ENCODE data around the gene CHMP4B.

The CHMP4B gene

GRCh38 chr20:33821270-33821836 is 10.2 kb downstream of the CHMP4B start:
- no peak for DNase-seq (ENCODE audit: low spot score)

DNA sequence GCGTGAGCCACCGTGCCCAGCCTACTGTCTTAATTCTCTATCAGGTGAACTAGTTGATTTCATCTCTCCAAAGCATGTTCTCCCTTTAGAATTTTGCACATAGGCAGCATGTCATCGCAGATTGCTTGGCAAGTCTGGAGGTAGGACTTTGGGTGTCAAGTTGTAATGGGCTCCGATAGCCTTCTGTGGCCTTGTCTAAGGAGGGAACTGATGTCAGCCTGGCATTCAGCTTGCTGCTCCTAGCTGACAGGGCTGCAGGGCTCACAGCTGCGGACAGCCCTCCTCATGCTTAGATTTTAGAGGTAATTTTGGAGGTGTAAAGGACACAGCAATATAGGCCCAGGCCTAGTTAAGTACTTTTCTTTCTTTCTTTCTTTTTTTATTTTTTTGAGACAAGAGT is 11.3 kb downstream of the CHMP4B start:
- DNase-seq (ENCODE audit: low spot score): no peak

DNA sequence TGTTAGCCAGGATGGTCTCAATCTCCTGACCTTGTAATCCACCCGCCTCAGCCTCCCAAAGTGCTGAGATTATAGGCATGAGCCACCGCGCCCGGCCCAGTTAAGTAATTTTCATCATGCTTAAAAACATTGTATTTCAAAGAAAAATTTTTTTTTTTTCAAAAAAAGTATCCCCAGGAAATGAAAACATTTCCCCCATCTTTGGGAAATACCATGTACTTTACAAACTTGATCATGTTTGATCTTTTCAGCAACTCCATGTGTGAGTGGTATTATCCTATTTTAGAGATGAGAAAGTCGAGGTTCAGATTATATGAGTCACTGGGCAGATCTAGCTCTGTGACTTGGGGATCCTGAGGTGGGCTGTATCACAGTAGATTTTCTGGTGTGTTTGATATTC is 11.8 kb downstream of the CHMP4B start:
- DNase-seq (ENCODE audit: low spot score): no peak

DNA sequence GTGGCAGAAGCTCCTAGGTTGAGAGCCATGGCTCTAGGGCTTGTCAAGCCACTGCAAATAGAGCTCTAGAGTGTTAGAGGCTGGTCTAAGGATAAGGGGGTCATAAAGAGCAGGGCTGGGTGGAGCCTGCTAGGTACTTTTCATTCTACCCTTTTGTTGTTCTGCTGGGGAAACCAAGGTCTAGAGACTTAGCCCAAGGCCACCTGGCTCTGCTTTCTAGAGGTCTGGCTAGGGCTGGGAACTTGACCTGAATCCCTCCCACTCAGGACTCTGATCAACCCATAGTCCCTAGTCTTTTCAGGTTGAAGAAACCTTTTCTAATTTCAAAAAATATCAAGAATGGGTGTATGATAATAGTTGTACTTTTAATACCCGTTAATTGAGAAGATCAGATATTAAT is 13.7 kb downstream of the CHMP4B start:
- no peak for DNase-seq (ENCODE audit: low spot score)

GRCh38 chr20:33825340-33826269 is 14.5 kb downstream of the CHMP4B start:
- no peak for DNase-seq (ENCODE audit: low spot score)

DNA sequence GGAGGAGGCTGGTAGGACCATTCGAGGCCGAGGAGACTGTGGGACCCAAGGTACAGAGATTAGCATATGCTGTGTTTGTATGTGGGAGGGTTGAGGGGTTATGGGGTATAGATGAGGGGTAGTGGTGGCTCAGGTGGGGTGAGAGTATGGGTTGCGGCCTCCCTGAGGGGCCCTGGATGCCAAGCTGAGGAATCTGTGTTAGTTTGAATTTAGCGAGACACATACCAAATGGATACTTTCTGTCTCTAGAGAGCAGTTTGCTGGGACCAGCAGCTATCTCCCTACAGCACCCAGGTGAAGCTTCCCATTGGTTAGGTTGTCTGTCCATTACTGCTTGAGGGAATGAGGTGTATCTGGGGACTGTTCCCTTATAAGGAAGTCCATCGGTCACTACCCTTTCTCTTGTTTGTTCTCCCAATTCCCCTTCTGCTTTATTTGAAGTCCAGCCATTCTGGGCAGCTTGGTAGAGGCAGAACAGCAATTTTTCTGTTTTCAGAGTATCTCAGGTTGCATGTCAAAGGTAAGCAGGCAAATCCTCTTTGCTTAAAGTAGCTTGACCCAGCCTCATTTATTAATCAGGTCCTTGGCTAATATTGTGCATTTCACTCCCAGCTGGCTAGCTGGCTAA is 15.2 kb downstream of the CHMP4B start:
- DNase-seq (ENCODE audit: low spot score): no peak

DNA sequence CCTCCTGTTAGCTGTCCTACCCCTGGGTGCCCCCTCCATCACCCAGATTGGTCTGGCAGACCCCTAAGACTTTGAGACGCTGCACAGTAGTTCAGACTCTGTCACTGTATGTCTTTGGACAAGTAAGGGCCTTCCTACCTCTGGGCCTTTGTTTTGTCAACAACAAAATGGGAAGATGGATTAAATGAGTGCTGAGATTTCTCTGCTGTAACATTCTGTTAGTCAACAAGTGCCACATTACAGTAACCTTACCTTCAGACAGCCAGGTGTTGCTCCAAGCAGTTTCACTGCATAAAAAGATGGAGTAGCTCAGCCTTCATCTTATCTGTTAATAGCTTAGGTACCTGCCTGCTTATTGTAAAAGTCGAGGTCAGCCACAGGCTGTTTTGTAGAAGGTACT is 16.0 kb downstream of the CHMP4B start:
- no peak for DNase-seq (ENCODE audit: low spot score)

GRCh38 chr20:33827634-33828325 is 16.6 kb downstream of the CHMP4B start:
- DNase-seq (ENCODE audit: low spot score): no peak

- DNase-seq (ENCODE audit: low spot score): no peak
Observed at GRCh38 chr20:33828326-33828844, 17.2 kb downstream of the CHMP4B start.

- DNase-seq (ENCODE audit: low spot score): no peak
Observed at GRCh38 chr20:33828967-33829560, 17.9 kb downstream of the CHMP4B start.

- no peak for DNase-seq (ENCODE audit: low spot score)
Observed at GRCh38 chr20:33829636-33830035, 18.5 kb downstream of the CHMP4B start.

DNA sequence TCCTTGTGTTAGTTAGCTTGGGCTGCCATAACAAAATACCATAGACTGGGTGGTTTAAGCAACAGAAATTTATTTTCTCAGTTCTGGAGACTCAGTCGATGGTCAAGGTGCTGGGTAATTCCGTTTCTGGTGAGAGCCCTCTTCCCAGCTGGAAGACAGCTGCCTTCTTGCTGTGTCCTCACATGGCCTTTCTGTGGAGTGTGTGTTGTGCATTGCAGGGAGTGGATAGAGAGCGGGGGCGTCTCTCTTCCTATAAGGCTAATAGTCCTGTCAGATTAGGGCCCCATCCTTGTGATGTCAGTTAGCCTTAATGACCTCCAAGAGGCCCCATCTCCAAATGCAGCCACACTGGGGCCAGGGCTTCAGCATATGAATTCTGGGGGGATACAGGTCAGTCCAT is 19.2 kb downstream of the CHMP4B start:
- DNase-seq (ENCODE audit: low spot score): no peak

DNA sequence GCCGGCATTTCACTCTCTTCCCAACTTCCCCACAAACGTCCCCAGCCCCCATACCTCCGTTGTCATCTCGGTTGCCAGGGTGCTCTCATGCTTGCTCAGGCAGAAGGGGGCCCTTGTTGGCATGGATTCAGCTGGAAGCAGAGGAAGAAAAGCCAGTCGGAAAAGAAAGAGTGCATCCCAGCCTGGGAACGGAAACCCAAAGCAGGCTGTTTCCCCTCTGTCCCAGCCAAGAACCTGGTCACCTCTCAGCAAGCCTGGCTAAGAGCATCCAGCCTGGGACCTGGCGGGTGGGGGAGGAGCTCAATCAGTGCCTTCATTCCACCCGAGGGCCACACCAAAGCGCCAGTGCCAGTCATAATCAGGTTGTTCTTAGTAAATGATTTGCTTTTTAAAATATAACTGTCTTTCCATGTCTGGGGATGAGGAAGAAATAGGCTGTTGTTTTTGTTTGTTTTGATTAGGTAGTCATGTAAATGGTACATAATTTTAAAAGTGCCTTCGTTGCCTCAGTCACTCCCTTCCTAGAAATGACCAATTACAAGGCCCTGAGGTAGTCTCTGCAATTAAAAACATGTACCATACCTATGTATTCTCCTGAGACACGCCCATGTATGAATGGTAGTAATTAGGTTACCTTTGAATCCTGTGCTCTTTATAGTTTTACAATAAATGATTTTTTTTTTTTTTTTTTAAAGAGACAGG is 21.1 kb downstream of the CHMP4B start:
- DNase-seq (ENCODE audit: low spot score): no peak

DNA sequence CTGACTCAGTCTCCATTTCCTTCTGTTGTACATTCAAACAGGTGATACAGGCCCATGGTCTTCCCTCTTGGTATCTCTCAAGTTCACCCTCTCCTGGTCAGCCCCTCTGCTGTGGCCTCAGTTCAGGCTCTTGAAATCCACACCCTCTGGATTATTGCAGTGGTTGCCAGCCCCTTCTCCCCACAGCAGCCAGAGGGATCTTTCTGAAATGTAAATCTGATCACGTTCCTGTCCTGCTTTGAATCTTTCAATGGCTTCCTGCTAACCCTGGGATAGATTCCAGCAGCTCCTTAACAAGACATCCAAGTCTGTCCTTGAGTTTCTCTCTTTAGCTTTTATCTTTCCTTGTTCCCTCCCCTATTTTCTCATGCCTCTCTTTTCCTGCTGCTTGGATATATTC is 22.2 kb downstream of the CHMP4B start:
- DNase-seq (ENCODE audit: low spot score): no peak

GRCh38 chr20:33835615-33836172 is 24.5 kb downstream of the CHMP4B start:
- no peak for DNase-seq (ENCODE audit: low spot score)

DNA sequence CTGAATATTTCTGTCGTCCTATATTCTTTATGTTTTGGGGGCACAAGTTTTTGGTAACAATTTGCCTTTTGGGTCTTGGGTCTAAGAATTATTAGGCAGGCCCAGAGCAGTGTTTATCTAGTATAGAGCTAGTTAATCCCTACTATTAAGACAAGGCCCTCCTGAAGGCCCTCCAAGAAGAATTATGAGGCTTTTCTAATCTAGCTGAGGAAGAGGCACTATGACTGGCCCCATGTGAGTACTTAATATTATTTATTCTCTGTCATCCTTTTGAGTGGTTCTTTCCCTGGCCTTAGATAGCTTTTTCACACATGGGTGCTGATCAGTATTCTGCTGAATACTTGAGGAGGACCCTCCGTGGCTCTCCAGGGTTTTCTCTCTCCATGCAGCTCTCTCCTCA is 25.1 kb downstream of the CHMP4B start:
- DNase-seq (ENCODE audit: low spot score): no peak

DNA sequence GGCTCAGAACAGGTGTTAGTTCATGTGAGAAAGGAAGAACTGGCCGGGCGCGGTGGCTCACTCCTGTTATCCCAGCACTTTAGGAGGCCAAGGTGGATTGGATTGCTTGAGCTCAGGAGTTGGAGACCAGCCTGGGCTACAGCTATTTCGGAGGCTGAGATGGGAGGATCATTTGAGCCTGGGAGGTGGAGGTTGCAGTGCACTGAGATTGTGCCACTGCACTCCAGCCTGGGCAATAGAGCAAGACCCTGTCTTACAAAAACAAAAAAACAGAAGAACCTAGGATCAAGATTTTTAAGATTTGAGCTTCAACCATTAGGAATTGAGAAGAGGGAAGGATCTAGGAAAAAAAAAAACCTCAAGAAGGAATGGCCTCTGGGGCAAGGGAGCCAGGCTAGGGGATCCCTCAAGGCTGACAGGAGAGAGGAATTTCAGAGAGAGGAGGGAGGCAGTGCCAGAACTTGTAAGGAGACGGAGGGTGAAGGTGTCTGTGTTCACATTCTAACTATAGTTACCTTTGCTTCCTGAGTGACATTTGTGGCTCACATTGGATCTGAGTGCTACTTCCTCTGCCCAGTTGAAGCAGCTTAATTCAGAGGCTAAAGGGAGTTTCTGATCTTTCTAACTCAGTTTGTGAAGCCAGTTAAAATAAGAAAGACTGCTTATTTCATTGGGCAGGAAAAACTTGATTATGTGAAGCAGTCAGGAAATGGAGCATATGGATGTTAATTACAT is 26.1 kb downstream of the CHMP4B start:
- no peak for DNase-seq (ENCODE audit: low spot score)

DNA sequence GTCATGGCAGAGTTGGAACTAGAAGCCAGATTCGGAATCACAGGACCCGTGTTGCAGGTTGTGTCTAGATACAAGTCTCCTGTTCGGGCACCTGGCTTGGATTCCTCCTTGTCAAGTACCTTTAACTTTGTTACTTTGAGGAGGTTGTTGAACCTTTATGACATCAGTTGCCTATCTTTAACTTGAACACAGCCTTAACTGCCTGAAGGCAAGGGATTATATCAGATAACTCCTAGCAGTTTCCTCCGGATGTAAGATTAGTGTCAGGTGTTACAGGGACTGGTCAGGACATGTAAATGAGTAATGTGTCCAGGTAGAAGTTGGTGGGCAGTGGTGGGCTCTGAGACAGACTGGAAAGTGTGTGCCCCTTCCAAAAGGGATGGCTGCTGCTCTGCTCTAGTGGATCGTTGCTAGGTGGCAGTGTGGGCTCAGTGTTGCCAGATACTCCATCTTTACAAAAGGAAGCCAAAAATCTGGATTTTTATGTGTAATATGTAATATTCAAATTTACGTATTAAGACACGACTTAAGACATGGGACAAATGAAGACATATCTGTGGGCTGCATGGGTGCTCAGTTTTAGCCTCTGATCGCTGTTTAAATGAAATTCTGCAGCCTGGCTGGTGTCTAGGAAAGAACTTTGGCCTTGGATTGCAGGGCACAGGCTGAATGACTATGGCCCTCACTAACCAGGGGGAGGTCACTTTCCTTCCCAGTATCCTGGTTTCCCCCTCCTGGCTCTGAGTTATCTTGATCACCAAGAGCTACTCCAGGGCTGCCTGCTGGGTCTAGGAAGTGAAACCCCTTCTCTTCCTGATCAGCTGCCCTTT is 27.1 kb downstream of the CHMP4B start:
- no peak for DNase-seq (ENCODE audit: low spot score)

- DNase-seq (ENCODE audit: low spot score): no peak
Observed at GRCh38 chr20:33839591-33839990, 28.4 kb downstream of the CHMP4B start.
